ENCODE results near the gene CCNYL1. TPM values are rescaled to one million over a fixed set of nuclear protein-coding genes. Genes with fewer than 3 reads are reported as not detected.
A peak's percentile ranks its signal among the peaks of the same experiment; 100 is the strongest.

CCNYL1 gene
- total RNA-seq, 3 donors from 2014 or later (not counting 1 experiment from before 2014, with no cell fraction given) = 7.9 to 11.7 (median 10.2) TPM

DNA sequence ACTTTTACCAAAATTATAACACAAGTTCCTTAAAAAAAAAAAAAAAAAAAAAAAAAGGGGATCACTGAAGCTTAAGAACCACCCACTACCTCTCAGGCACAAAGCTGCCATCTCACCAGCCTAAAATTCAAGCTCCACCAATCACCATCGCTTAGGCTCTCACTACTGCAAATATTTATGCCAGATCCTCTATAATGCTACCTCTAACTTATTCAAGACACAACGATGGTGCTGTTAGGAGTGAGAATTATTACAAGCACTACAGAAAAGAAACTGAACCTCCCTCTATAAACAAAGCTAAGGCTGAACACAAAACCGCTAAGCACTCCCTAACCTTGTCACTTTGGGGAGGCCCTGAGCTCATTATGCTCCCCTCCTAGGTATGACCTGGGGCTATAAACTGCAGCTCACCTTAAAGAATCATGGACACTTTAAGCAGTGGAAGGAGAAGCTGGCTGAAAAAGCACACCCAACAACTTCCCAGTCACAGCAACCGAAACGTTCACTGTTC is 54.7 kb downstream of the CCNYL1 start:
- 59% methylated on average over 4 of the region's 5 CpGs for WGBS (ENCODE audit: insufficient coverage)

GRCh38 chr2:207766697-207767460 is 55.4 kb downstream of the CCNYL1 start:
- DNase-seq = peak in 1 of 2 donors; percentile 26
- H3K36me3 ChIP-seq (ENCODE audit: control insufficient read depth, insufficient read depth, low read length) = no peaks in the 10 kb centered on the region
- H3K4me1 ChIP-seq (ENCODE audit: control insufficient read depth, insufficient read depth, low read length) = peaks cover 38% of the 10 kb centered on the region
- no peaks in the 10 kb centered on the region for H3K36me3 Mint-ChIP-seq
- H3K9me3 ChIP-seq (ENCODE audit: control insufficient read depth, insufficient read depth, low read length) = no peaks in the 10 kb centered on the region
- H3K27ac Mint-ChIP-seq = peak overlapping the region; percentile 48 to 72
- H3K27me3 Mint-ChIP-seq (ENCODE audit: low read depth in 2 of 2) = peaks cover 14 to 26% of the 10 kb centered on the region in 2 donors
- peaks cover 11% of the 10 kb centered on the region for H3K27me3 ChIP-seq (ENCODE audit: control insufficient read depth, insufficient read depth, low read length)
- no peak overlapping the region for H3K4me3 ChIP-seq (ENCODE audit: low read length)
- no peak overlapping the region for H3K27ac ChIP-seq (ENCODE audit: low read length)
- no peak for ATAC-seq
- H3K4me3 Mint-ChIP-seq = peak overlapping the region; percentile 90
- H3K9me3 Mint-ChIP-seq = no peaks in the 10 kb centered on the region
- 37% methylated on average over 65 of the region's 65 CpGs for WGBS (ENCODE audit: insufficient coverage)
- TF ChIP-seq, protein P1, sequence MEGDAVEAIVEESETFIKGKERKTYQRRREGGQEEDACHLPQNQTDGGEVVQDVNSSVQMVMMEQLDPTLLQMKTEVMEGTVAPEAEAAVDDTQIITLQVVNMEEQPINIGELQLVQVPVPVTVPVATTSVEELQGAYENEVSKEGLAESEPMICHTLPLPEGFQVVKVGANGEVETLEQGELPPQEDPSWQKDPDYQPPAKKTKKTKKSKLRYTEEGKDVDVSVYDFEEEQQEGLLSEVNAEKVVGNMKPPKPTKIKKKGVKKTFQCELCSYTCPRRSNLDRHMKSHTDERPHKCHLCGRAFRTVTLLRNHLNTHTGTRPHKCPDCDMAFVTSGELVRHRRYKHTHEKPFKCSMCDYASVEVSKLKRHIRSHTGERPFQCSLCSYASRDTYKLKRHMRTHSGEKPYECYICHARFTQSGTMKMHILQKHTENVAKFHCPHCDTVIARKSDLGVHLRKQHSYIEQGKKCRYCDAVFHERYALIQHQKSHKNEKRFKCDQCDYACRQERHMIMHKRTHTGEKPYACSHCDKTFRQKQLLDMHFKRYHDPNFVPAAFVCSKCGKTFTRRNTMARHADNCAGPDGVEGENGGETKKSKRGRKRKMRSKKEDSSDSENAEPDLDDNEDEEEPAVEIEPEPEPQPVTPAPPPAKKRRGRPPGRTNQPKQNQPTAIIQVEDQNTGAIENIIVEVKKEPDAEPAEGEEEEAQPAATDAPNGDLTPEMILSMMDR (IDR thresholded peaks at IDR 0.05) = no peak
- H3K4me1 Mint-ChIP-seq = peaks cover 32 to 37% of the 10 kb centered on the region in 2 donors
- intact Hi-C loops (cut with micrococcal nuclease) = no loop called here

More for the DNA sequence above, 54.7 kb downstream of the CCNYL1 start:
- intact Hi-C loops (cut with micrococcal nuclease) = no loop called here
- Mint-ChIP-seq H3K36me3 (no peaks in the 10 kb centered on the region), H3K4me1 (peaks cover 29 to 34% of the 10 kb centered on the region in 2 donors), H3K27ac (no peak overlapping the region), H3K4me3 (peak overlapping the region; percentile 90), H3K9me3 (no peaks in the 10 kb centered on the region), H3K27me3 (ENCODE audit: low read depth in 2 of 2) (peaks cover 19 to 26% of the 10 kb centered on the region in 2 donors)
- Histone ChIP-seq H3K4me3 (ENCODE audit: low read length) (no peak overlapping the region), H3K27me3 (ENCODE audit: control insufficient read depth, insufficient read depth, low read length) (peaks cover 11% of the 10 kb centered on the region), H3K36me3 (ENCODE audit: control insufficient read depth, insufficient read depth, low read length) (no peaks in the 10 kb centered on the region), H3K9me3 (ENCODE audit: control insufficient read depth, insufficient read depth, low read length) (no peaks in the 10 kb centered on the region), H3K4me1 (ENCODE audit: control insufficient read depth, insufficient read depth, low read length) (peaks cover 38% of the 10 kb centered on the region), H3K27ac (ENCODE audit: low read length) (no peak overlapping the region)
- TF ChIP-seq, protein P1 (IDR thresholded peaks at IDR 0.05) = no peak
- ATAC-seq = no peak
- DNase-seq = no peak

DNA sequence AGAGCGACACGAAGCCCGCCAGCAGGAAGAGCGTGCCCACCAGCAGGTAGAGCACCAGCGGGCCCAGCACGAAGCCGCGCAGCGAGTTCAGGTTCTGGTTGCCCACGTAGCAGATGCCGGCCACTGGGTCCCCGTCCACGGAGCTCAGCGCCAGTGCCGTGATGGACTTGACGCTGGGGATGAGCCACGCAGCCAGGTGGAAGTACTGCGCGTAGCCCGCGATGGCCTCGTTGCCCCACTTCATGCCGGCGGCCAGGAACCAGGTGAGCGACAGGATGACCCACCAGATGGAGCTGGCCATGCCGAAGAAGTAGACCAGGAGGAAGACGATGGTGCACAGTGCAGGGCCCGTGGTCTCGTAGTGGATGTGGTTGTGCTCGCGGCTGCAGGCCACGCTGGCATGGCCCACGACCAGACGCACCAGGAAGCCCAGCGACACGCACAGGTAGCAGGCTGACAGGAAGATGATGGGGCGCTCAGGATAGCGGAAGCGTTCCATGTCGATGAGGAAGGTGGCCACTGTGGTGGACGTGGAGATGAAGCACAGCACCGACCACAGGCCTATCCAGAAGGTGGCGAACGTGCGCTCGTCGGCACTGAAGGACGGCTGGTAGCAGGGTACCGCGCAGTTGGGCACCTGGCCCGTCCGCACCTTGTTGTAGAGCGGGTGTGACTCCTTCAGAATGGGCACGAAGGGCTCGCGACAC is 56.2 kb downstream of the CCNYL1 start:
- DNase-seq = peak in 1 of 2 donors; percentile 19
- Mint-ChIP-seq H3K4me1 (peaks cover 32 to 37% of the 10 kb centered on the region in 2 donors), H3K36me3 (no peaks in the 10 kb centered on the region), H3K27me3 (ENCODE audit: low read depth in 2 of 2) (peaks cover 14 to 26% of the 10 kb centered on the region in 2 donors), H3K4me3 (peak overlapping the region; percentile 90), H3K9me3 (no peaks in the 10 kb centered on the region), H3K27ac (peak overlapping the region; percentile 48 to 72)
- 75% methylated on average over 56 of the region's 56 CpGs for WGBS (ENCODE audit: insufficient coverage)
- ATAC-seq = no peak
- no peak overlapping the region for H3K4me3 ChIP-seq (ENCODE audit: low read length)
- no peak overlapping the region for H3K27ac ChIP-seq (ENCODE audit: low read length)
- no peaks in the 10 kb centered on the region for H3K36me3 ChIP-seq (ENCODE audit: control insufficient read depth, insufficient read depth, low read length)
- H3K27me3 ChIP-seq (ENCODE audit: control insufficient read depth, insufficient read depth, low read length) = peaks cover 11% of the 10 kb centered on the region
- H3K4me1 ChIP-seq (ENCODE audit: control insufficient read depth, insufficient read depth, low read length) = peaks cover 38% of the 10 kb centered on the region
- TF ChIP-seq, protein P1 (IDR thresholded peaks at IDR 0.05) = no peak
- H3K9me3 ChIP-seq (ENCODE audit: control insufficient read depth, insufficient read depth, low read length) = no peaks in the 10 kb centered on the region
- intact Hi-C loops (cut with micrococcal nuclease) = no loop called here

Data from natural killer cell (primary cell).